HG03196 (cell line): ENCODE measurements around the gene VARS2.
A peak's percentile ranks its signal among the peaks of the same experiment; 100 is the strongest.
"Not testable (repeated sequence)": the region's sequence is repeated elsewhere in the genome, so short reads cannot be mapped to it uniquely, and the experiment has no call there.

Experiments
- ATAC-seq: cut with Tn5 transposase; IDR thresholded peaks from one replicate; pipeline ENCODE4 v1.9.1; 2021; ENCODE audit not compliant: unreplicated experiment

VARS2 gene

GRCh38 chr6:30898750-30899360 is 15.2 kb upstream of the VARS2 start:
- no peak for ATAC-seq

GRCh38 chr6:30900863-30901417 is 13.1 kb upstream of the VARS2 start:
- ATAC-seq = no peak

- ATAC-seq = no peak
Observed at GRCh38 chr6:30901436-30901835, 12.6 kb upstream of the VARS2 start.

GRCh38 chr6:30902196-30902595 is 11.8 kb upstream of the VARS2 start:
- not testable (repeated sequence) for ATAC-seq

- no peak for ATAC-seq
Observed at GRCh38 chr6:30902709-30903108, 11.3 kb upstream of the VARS2 start.

GRCh38 chr6:30903236-30903635 is 10.8 kb upstream of the VARS2 start:
- ATAC-seq = no peak

GRCh38 chr6:30907290-30907757 is 6.7 kb upstream of the VARS2 start:
- ATAC-seq = not testable (repeated sequence)

GRCh38 chr6:30907758-30908591 is 6.1 kb upstream of the VARS2 start, which contains the start of gene GTF2H4:
TSS of gene GTF2H4 (plus strand) at chr6:30908207.
- peak; percentile 89 for ATAC-seq

- no peak for ATAC-seq
Observed at GRCh38 chr6:30908700-30909099, 5.3 kb upstream of the VARS2 start.

GRCh38 chr6:30910473-30910872 is 3.6 kb upstream of the VARS2 start:
- ATAC-seq = not testable (repeated sequence)

GRCh38 chr6:30912746-30913520 is 1.1 kb upstream of the VARS2 start:
- no peak for ATAC-seq

GRCh38 chr6:30913721-30914075 is 340 bp upstream of the VARS2 start:
- ATAC-seq = no peak

GRCh38 chr6:30914854-30915590 is 984 bp downstream of the VARS2 start:
- ATAC-seq = no peak

GRCh38 chr6:30915591-30915946 is 1.5 kb downstream of the VARS2 start:
- no peak for ATAC-seq

- ATAC-seq = no peak
Observed at GRCh38 chr6:30917041-30917440, 3.0 kb downstream of the VARS2 start.

GRCh38 chr6:30917487-30917886 is 3.4 kb downstream of the VARS2 start:
- no peak for ATAC-seq

GRCh38 chr6:30918670-30919069 is 4.6 kb downstream of the VARS2 start:
- no peak for ATAC-seq

GRCh38 chr6:30922447-30922852 is 8.4 kb downstream of the VARS2 start:
- no peak for ATAC-seq

GRCh38 chr6:30924040-30924627 is 10.1 kb downstream of the VARS2 start:
- ATAC-seq = not testable (repeated sequence)

GRCh38 chr6:30926644-30927043 is 12.6 kb downstream of the VARS2 start:
- no peak for ATAC-seq
